GM21381 (cell line): ENCODE results near the gene ZRSR2.
"Not testable (repeated sequence)": the region's sequence is repeated elsewhere in the genome, so short reads cannot be mapped to it uniquely, and the experiment has no call there.

Experiments used
- ATAC-seq: cut with Tn5 transposase; IDR thresholded peaks from one replicate; pipeline ENCODE4 v1.9.1; 2021; ENCODE audit warnings: mild to moderate bottlenecking, moderate library complexity; ENCODE audit not compliant: unreplicated experiment

ZRSR2 gene, protein sequence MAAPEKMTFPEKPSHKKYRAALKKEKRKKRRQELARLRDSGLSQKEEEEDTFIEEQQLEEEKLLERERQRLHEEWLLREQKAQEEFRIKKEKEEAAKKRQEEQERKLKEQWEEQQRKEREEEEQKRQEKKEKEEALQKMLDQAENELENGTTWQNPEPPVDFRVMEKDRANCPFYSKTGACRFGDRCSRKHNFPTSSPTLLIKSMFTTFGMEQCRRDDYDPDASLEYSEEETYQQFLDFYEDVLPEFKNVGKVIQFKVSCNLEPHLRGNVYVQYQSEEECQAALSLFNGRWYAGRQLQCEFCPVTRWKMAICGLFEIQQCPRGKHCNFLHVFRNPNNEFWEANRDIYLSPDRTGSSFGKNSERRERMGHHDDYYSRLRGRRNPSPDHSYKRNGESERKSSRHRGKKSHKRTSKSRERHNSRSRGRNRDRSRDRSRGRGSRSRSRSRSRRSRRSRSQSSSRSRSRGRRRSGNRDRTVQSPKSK

GRCh38 chrX:15789979-15790768, at the start of gene ZRSR2:
Gene ZRSR2, plus strand, starts transcription at chrX:15790484. Its CDS starts 12 bp downstream, at chrX:15790496.
- ATAC-seq, result peak; percentile 90

DNA sequence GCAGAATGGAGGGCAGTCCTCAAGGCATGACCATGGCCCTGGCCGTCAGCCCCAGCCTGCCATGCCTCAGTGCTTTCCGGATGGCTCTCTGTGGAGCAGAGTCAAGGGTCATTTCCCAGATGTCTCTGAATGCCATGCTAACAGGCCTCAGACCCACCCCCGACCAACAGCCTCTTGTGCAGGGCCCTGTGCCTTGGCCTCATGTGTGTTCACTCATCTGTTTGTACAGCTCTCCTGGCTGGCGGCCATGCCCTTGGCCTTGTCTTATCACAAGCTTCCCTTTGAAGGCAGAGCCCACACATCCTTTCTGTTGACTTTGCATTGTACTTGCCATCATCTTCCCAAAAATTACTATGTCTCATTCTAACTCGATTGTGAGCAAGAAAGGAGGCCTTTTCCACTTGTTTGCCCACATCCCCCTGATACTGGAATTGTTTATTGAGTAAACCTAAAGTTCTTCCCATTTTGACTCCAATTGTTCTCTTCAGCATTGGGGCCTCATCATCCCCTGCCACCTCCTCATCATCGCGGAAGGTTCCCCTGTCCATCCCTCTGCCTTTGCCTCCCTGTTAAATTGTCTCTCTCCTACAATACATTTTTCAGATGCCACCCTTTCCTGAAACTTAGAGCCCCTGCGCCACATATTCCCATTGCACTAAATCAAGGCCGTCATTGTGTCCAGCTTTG, 46.0 kb upstream of the ZRSR2 start:
- ATAC-seq, result no peak

DNA sequence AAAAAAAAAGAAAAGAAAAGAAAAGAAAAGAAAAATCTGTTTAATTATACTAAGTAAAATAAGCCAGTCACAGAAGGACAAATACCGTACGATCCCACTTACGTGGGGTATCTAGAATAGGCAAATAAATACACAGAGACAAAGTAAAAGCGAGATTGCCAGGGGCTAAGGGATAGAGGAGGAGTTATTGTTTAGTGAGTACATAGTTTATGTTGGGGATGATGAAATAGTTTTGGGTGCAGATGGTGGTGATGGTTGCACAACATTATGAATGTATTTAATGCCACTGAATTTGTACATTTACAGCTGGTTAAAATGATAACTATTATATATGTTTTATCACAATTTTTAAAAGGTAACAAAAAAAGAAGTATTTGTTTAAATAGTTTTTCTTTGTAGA, 45.1 kb upstream of the ZRSR2 start:
- no peak for ATAC-seq

DNA sequence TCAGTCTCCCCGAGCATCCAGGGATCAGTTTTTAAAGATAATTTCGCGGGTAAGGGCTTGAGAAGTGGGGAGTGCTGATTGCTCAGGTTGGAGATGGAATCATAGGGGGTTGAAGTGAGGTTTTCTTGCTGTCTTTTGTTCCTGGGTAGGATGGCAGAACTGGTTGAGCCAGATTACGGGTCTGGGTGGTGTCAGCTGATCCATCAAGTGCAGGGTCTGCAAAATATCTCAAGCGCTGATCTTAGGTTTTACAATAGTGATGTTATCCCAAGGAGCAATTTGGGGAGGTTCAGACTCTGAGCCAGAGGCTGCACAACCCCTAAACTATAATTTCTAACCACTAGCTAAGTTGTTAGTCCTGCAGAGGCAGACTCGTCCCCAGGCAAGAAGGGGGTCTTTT, 43.6 kb upstream of the ZRSR2 start:
- ATAC-seq, result not testable (repeated sequence)

DNA sequence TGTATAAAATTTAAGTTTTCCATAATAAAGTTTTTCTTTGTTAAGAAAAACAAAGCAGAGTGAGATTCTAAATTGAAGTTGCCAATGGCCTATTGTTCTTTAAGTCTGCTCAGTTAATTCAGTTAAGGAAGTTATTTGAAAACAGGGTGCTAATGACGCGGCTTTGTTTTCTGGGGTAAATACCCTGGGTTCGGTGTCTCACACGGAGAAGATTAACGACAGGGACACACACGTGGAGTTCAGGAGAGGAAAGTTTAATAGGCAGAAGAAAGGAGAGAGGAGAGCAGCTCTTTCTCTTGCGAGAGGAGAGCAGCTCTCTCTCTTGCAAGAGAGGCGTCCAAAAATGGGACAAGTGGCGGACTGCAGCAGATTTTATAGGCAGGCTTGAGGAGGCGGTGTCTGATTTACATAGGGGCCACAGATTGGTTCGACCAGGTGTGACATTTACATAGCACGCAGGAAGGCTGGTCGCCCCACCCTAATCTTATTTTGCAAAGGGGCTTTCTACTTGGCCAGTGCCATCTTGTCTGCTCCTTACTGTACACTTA, 42.6 kb upstream of the ZRSR2 start:
- no peak for ATAC-seq

GRCh38 chrX:15748841-15749240, 41.4 kb upstream of the ZRSR2 start:
- no peak for ATAC-seq

- ATAC-seq, result peak; percentile 94
These were observed 40.4 kb upstream of the ZRSR2 start for GRCh38 chrX:15749642-15750610.

GRCh38 chrX:15750611-15751154, 39.6 kb upstream of the ZRSR2 start:
- no peak for ATAC-seq

DNA sequence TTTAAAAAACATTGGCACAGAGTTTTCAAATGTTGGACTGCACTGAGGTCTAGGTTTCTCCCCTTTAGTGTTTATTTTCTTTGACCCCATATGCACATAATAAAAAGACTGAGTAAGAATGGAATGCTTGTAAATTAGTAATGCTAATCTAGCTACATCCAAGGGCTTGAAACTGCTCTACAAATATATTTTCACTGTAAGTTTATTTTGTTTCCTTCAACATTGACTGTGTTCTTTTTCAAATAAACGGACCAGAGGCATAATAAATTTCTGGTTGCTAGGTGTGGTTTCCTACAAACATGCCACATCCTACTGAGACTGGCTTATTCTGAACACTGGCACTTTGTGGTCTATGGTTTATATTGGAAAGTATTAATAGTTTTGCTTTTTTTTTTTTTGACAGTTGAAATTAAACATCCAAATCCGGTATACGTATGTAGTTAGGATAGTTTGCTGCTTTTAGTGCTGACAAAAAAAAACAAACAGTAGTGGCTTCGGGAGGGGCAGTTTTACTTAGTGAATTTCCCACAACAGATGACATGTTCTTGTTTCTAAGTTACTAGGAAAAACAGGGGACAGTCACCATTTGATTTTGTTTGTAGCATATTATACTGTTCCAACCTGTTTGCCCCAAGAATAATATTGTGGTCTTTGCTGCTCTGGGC, 39.0 kb upstream of the ZRSR2 start:
- no peak for ATAC-seq

- ATAC-seq, result no peak
These were observed 35.2 kb upstream of the ZRSR2 start for GRCh38 chrX:15755091-15755490.

DNA sequence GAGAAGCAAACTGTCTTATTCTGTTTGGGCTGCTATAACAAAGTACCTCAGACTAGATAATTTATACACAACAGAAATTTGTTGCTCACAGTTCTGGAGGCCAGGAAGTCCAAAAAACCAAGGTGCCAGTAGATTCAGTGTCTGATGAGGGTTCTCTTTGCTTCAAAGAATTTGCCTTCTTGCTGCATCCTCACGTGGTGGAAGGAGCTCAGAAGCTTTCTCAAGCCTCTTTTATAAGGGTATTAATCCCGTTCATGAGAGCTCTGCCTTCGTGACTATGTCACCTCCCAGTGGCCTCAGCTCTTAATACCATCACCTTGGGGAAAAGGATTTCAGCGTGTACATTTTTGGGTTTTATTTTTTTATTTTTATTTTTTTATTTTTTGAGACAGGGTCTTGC, 32.1 kb upstream of the ZRSR2 start:
- no peak for ATAC-seq

DNA sequence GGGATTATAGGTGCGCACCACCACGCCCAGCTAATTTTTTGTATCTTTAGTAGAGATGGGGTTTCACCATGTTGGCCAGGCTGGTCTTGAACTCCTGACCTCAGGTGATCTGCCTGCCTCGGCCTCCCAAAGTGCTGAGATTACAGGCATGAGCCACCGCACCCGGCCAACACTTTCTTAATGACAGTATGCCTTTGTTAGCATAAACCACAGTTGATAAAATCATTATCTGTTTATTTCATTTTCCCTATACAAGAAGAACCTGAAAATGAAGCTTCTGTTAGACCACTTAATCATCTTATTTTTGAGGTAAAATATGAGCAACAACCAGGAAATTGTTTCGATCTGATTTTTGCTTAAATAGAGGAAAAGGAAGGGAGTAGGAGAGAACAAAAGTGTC, 30.4 kb upstream of the ZRSR2 start:
- not testable (repeated sequence) for ATAC-seq

- no peak for ATAC-seq
These were observed 28.6 kb upstream of the ZRSR2 start for GRCh38 chrX:15761564-15762191.

DNA sequence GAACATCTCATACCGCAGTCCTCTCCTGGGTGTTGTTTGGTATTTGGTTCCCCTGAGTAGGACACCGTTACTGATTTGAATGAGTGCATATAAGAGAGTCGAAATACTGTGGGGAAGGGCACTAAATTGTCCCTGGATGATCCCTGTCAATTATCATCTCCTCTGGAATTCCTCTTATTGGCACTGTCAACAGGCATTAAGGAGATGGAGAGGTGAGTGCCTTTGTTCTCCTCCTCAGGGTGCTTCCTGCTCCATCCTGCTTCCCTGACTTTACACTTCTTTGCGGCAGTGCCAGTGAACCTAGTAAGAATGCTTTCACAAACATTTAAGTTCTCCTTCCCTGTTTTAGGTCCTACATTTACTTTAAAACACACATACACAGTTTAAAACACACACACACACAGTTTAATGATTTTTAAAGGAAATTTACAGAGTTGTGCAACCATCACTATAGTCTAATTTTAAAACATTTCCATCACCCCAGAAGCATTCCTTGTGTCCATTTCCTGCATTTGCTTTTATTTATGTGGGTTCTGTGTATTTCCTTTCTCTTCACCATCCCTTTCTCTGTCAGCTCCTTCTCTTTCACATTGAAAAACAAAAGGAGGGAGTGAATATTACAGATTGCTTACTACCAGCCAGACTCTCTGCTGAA, 20.9 kb upstream of the ZRSR2 start:
- no peak for ATAC-seq

- ATAC-seq, result peak; percentile 81
These were observed 8.2 kb upstream of the ZRSR2 start for GRCh38 chrX:15781961-15782699.

- no peak for ATAC-seq
These were observed 5.0 kb upstream of the ZRSR2 start for GRCh38 chrX:15785176-15785750.

DNA sequence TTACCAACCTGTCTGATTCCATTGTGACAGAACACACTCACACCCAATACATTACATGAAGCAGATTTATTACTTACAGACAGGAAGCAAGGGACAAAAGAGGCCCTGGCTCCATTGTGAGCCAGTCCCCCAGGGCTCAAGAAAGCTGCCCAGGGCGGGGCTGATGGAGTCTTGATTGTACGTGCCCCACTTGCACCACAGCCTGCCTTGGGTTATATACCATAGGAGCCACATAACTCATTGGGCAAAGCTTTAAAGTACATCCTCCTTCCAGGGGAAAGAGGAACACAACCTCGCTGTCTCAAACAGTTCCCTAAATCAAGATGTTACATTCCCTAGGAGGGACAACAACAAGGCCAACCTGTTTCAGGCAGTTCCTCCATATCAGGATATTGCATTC, 3.4 kb upstream of the ZRSR2 start:
- ATAC-seq, result no peak
